Body of pancreas (tissue), 4 donors: ENCODE measurements around the gene ACE. TPM values are rescaled to one million over a fixed set of nuclear protein-coding genes. Genes with fewer than 3 reads are reported as not detected.
A peak's percentile ranks its signal among the peaks of the same experiment; 100 is the strongest.

Source experiments
- ATAC-seq: fragments of 150-250 bp; one replicate; pipeline ENCODE4 v1.9.1; 2016
- DNase-seq, 4 donors: peaks; one replicate each; pipeline ENCODE4 v3.0.0-alpha.2; 2019
- H3K27ac ChIP-seq, 4 donors: fragments of 200-600 bp; sonication (generic); 1 replicate in 3 of 4; 2 replicates in 1 of 4; pipeline versions ENCODE4 v1.5.1 to v1.6.1; 2016 to 2019; ENCODE audit warnings: mild to moderate bottlenecking in 1 of 4, mixed read lengths in 1 of 4, moderate library complexity in 1 of 4
- H3K27me3 ChIP-seq, 2 donors: fragments of 200-600 bp; sonication (generic); one replicate each; pipeline ENCODE4 v1.6.0; 2016; ENCODE audit warnings: mild to moderate bottlenecking in 1 of 2
- H3K36me3 ChIP-seq, 2 donors: fragments of 200-600 bp; sonication (generic); replicated peaks in 1 of 2; 2 replicates each; pipeline ENCODE4 v1.5.1; 2016; ENCODE audit warnings: low read depth in 2 of 2; ENCODE audit not compliant: insufficient read depth in 1 of 2
- H3K4me1 ChIP-seq: fragments of 200-600 bp; sonication (generic); one replicate; pipeline ENCODE4 v1.6.0; 2016
- H3K4me3 ChIP-seq, 2 donors: fragments of 200-600 bp; sonication (generic); 1 replicate in 1 of 2; 2 replicates in 1 of 2; pipeline ENCODE4 v1.5.1; 2016 to 2019
- H3K9me3 ChIP-seq, 3 donors: fragments of 200-600 bp; sonication (generic); 1 replicate in 2 of 3; 2 replicates in 1 of 3; pipeline ENCODE4 v1.5.1; 2016
- CTCF ChIP-seq, 7 experiments: fragments of 450-650 bp in 4 of 7; fragments of 200-600 bp in 3 of 7; sonication (generic) in 3 of 7; IDR thresholded peaks; one replicate each; pipeline ENCODE4 v1.5.1; 2016 to 2019; ENCODE audit warnings: antibody characterized with exemption in 7 of 7
- POLR2A ChIP-seq, 3 donors: fragments of 450-650 bp; IDR thresholded peaks; one replicate each; pipeline ENCODE4 v1.6.1; 2016; ENCODE audit warnings: antibody characterized with exemption in 3 of 3, mild to moderate bottlenecking in 2 of 3
- WGBS, 2 donors: methylation state at CpG; one replicate each; pipeline ENCODE4 v1.1.5; 2017; 5-methylcytosine and 5-hydroxymethylcytosine counted together
- intact Hi-C: fragments of 100-400 bp; cut with DNase I; formaldehyde crosslinking; loops from one replicate; pipeline ENCODE4 v1.15.1; 2023
- total RNA-seq, 2 donors: library from RNA; depleted of rRNA; stranded (reverse); fragments of >200 nt; gene quantifications; one replicate each; pipeline ENCODE4 v1.1.0, GENCODE V29; 2016

The ACE gene
- total RNA-seq, 2 donors from 2014 or later: 5.3 to 6.2 TPM

GRCh38 chr17:63435681-63436522 is 41.0 kb upstream of the ACE start:
- Histone ChIP-seq H3K4me3 (peak overlapping the region in 1 of 2 donors; percentile 15), H3K4me1 (peaks cover 80% of the 10 kb centered on the region), H3K36me3 (no peaks in the 10 kb centered on the region), H3K27ac (peak overlapping the region; percentile 53 to 87 (median 73)), H3K9me3 (no peaks in the 10 kb centered on the region), H3K27me3 (no peaks in the 10 kb centered on the region)
- ATAC-seq (peak; percentile 45), DNase-seq (peak; percentile 72 to 78 (median 75))
- TF ChIP-seq CTCF (IDR thresholded peaks at IDR 0.05) (peak; percentile 17 to 59 (median 50)), POLR2A (IDR thresholded peaks at IDR 0.05) (no peak)
- WGBS, 2 donors: 35 to 42% methylated on average over 21 to 29 of the region's 29 CpGs
- intact Hi-C loops: loop anchor here (5.0 kb wide), 1 partner anchor 41 kb away; the partner anchor contains the start of gene ACE

GRCh38 chr17:63436523-63437110 is 40.2 kb upstream of the ACE start:
- H3K4me1 ChIP-seq: peaks cover 85% of the 10 kb centered on the region
- H3K4me3 ChIP-seq: peak overlapping the region in 1 of 2 donors; percentile 15
- ATAC-seq: peak; percentile 36
- WGBS, 2 donors: 36 to 50% methylated on average over 4 to 17 of the region's 17 CpGs
- H3K27me3 ChIP-seq: no peaks in the 10 kb centered on the region
- TF ChIP-seq CTCF (IDR thresholded peaks at IDR 0.05) (peak in 6 of 7 experiments; percentile 13 to 51 (median 36)), POLR2A (IDR thresholded peaks at IDR 0.05) (no peak)
- peak; percentile 75 to 88 (median 82) for DNase-seq
- intact Hi-C loops: loop anchor here (5.0 kb wide), 1 partner anchor 41 kb away; the partner anchor contains the start of gene ACE
- no peaks in the 10 kb centered on the region for H3K9me3 ChIP-seq
- peak overlapping the region; percentile 53 to 87 (median 73) for H3K27ac ChIP-seq
- H3K36me3 ChIP-seq: no peaks in the 10 kb centered on the region

GRCh38 chr17:63437287-63438091 is 39.4 kb upstream of the ACE start:
- peak; percentile 47 for ATAC-seq
- DNase-seq: peak; percentile 75 to 85 (median 82)
- Histone ChIP-seq H3K4me1 (peaks cover 82% of the 10 kb centered on the region), H3K9me3 (no peaks in the 10 kb centered on the region), H3K27me3 (no peaks in the 10 kb centered on the region), H3K27ac (peak overlapping the region; percentile 53 to 87 (median 73)), H3K4me3 (no peak overlapping the region), H3K36me3 (no peaks in the 10 kb centered on the region)
- WGBS, 2 donors: 46 to 50% methylated on average over 2 to 30 of the region's 55 CpGs
- intact Hi-C loops: loop anchor here (5.0 kb wide), 1 partner anchor 40 kb away; the partner anchor contains the start of gene ACE
- TF ChIP-seq POLR2A (IDR thresholded peaks at IDR 0.05): peak in 1 of 3 donors; percentile 24
- TF ChIP-seq CTCF (IDR thresholded peaks at IDR 0.05): no peak

GRCh38 chr17:63438092-63439051 is 38.5 kb upstream of the ACE start:
- TF ChIP-seq CTCF (IDR thresholded peaks at IDR 0.05) (no peak), POLR2A (IDR thresholded peaks at IDR 0.05) (no peak)
- Histone ChIP-seq H3K27me3 (no peaks in the 10 kb centered on the region), H3K4me1 (peaks cover 82% of the 10 kb centered on the region), H3K9me3 (no peaks in the 10 kb centered on the region), H3K4me3 (no peak overlapping the region), H3K27ac (peak overlapping the region; percentile 7 to 87 (median 65)), H3K36me3 (no peaks in the 10 kb centered on the region)
- intact Hi-C loops: loop anchor here (5.0 kb wide), 1 partner anchor 39 kb away; the partner anchor contains the start of gene ACE
- DNase-seq (peak in 1 of 4 donors; percentile 41), ATAC-seq (no peak)
- WGBS, 2 donors: 66 to 76% methylated on average over 25 to 46 of the region's 46 CpGs
